Erythroblast (primary cell): Measurements from ENCODE around the gene MRGPRD.

Experiments
- DNase-seq, 2 experiments: peaks; one replicate each; lab custom pipeline; 2025; lab: John Stamatoyannopoulos, UW
- GATA1 ChIP-seq: IDR thresholded peaks from 2 replicates; pipeline ENCODE4 v1.6.1; 2011; ENCODE audit warnings: low read depth, mild to moderate bottlenecking, control low read depth, low read length, moderate library complexity
- POLR2A ChIP-seq: IDR thresholded peaks from 2 replicates; pipeline ENCODE4 v1.6.1; 2011; ENCODE audit warnings: mild to moderate bottlenecking, low read length

MRGPRD gene

GRCh38 chr11:68980776-68981065, at the start of gene MRGPRD:
MRGPRD (minus strand) TSS chr11:68980986; CDS start chr11:68980986, 0 bp downstream.
- DNase-seq, result no peak

GRCh38 chr11:69030301-69030700, 49.5 kb upstream of the MRGPRD start:
- DNase-seq, result no peak

More at GRCh38 chr11:68980776-68981065, at the start of gene MRGPRD:
- no peak for TF ChIP-seq GATA1

GRCh38 chr11:69027704-69028372, 47.1 kb upstream of the MRGPRD start:
- TF ChIP-seq POLR2A, result no peak
- TF ChIP-seq GATA1, result no peak
- DNase-seq, result no peak

More at GRCh38 chr11:69030301-69030700, 49.5 kb upstream of the MRGPRD start:
- TF ChIP-seq GATA1 (no peak), POLR2A (no peak)

DNA sequence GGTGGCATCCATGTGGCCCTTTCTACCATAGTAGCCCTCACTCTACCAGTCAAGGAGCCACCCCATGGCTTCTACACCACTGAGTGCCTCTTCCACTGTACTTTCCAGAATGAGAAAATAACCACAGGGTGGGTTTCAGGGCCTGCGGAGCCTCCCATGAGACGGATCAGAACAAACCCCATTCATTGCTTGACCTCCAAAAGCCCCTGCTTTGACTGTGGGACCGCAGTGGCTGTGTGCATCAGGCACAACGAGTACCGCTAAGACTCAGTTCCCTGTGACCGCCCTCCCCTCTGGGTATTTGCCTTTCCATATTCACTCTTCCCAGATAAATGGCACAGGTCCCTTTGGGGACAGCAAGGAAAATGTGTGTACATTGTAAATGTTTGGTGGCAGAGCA, 43.7 kb upstream of the MRGPRD start:
- DNase-seq, result no peak
- no peak for TF ChIP-seq POLR2A
- TF ChIP-seq GATA1, result no peak

GRCh38 chr11:69022260-69022659, 41.5 kb upstream of the MRGPRD start:
- no peak for DNase-seq
- TF ChIP-seq POLR2A (no peak), GATA1 (no peak)

- TF ChIP-seq POLR2A (no peak), GATA1 (no peak)
- no peak for DNase-seq
Observed at GRCh38 chr11:69018924-69019323, 38.1 kb upstream of the MRGPRD start.

- DNase-seq, result no peak
- TF ChIP-seq POLR2A (no peak), GATA1 (no peak)
Observed at GRCh38 chr11:69017951-69018350, 37.2 kb upstream of the MRGPRD start.

DNA sequence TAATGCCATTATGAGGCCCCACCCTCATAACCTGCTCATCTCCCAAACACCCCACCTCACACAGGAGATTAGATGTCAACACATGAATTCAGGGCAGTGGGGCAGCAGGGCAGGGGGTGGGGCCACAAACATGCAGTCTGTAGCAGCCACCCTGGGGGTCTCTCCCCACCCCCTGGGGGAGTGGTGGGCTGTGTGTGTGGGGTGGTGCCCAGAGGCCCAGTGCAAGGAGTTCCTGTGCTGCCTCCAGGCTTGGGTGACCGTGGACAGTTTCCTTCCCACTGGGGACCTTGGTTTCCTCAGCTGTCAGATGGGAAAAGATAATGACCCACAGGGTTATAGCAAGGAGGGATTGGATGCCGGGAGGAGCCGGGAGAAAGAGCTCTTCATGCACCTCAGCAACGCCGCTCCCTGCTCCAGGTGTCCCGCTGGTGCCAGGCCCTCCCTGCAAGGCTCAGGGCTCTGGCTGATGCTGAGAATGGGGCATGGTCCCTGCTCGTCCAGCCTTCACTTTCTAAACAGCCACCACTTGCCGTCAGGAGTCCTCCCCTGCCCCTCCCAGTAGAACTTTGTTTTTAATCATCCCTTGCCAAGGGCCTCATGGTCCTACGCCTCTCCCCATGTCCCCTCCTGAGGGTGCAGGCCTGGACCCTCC, 34.2 kb upstream of the MRGPRD start:
- DNase-seq, result no peak
- no peak for TF ChIP-seq POLR2A

GRCh38 chr11:69014084-69014851, 33.5 kb upstream of the MRGPRD start:
- no peak for DNase-seq
- no peak for TF ChIP-seq GATA1
- no peak for TF ChIP-seq POLR2A

DNA sequence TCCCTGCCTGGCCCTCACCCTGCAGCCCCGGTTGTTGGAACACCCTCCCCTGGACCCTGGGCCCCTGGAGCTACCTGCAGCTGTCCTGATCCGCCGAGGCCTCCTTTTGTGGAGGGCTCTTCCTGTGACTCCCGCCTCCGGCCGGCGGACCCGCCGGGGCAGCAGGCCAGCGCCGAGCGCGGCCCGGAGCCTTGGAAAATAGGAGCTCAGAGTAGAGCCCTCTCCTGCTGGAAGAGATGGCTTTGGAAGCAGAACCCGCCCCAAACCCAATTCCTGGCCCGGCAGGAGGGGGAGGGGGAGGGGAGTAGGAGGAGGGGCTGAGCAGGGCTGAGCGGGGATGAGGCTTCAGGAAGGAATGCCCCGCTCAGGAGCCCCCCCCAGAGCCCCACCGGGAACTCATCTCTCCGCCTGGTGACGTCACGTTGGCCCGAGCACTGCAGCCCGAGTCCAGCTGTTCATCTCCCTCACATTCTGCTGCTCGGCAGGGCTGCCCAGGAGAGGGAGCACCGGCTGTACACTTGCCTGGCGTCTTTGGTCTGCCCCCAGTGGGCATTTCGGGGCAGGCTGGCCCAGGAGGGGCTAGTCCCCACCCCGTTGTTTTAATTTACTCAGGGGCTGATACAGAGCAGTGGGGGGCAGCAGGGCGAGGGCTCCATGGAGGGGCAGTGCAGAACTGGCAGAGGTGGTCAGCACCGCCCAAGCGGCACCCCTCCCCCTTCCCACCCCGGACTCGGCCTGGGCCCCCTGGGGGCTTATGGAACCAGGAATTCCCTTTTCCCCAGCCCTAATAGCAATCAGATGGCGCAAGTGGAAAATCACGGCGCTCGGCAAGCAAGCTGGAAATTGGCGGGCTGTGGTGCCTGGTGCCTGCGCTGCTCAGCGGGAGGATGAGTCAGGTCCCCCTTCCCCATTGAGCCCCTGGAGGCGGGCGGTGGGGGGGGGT, 32.5 kb upstream of the MRGPRD start, which contains the start of gene MRGPRF:
Gene MRGPRF, minus strand, starts transcription at position 238 of the 943 bp plus-strand sequence. CDS start 3,345 bp downstream, outside the sequence.
- DNase-seq, result no peak
- TF ChIP-seq GATA1, result no peak
- no peak for TF ChIP-seq POLR2A

- no peak for TF ChIP-seq GATA1
- TF ChIP-seq POLR2A, result no peak
- DNase-seq, result no peak
Observed at GRCh38 chr11:69012092-69013008, 31.6 kb upstream of the MRGPRD start.

DNA sequence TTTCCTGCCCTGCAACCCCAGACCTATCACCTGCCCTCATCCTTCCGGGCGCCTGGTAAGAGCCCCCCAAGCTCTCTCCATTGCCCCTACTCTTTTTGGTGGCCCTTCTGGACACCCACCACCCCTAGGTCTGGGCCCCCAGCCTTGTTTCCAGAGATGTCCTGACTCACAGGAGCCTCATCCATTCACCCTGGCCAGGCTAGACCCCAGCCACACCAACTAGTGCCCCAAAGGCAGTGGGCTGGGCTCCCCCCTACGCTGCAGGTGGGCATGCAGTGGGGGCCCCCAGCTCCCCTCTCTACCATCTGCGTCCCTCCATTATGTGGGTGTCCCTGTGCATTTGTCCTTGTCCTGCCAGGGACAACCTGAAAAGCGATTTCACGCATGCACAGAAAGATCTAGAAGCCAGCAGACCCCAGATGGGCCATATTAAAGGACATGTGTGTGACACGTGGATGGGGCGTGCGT, 30.9 kb upstream of the MRGPRD start:
- DNase-seq, result no peak
- TF ChIP-seq POLR2A, result no peak
